ENCODE data around the gene ASTN1.

ASTN1 gene

GRCh38 chr1:176826265-176826664 is 338.2 kb downstream of the ASTN1 start:
- Histone ChIP-seq H3K9me3 (ENCODE audit: insufficient read depth, low read length) (no peaks in the 10 kb centered on the region), H3K27me3 (ENCODE audit: insufficient read depth, insufficient read length) (peaks cover 2% of the 10 kb centered on the region)

DNA sequence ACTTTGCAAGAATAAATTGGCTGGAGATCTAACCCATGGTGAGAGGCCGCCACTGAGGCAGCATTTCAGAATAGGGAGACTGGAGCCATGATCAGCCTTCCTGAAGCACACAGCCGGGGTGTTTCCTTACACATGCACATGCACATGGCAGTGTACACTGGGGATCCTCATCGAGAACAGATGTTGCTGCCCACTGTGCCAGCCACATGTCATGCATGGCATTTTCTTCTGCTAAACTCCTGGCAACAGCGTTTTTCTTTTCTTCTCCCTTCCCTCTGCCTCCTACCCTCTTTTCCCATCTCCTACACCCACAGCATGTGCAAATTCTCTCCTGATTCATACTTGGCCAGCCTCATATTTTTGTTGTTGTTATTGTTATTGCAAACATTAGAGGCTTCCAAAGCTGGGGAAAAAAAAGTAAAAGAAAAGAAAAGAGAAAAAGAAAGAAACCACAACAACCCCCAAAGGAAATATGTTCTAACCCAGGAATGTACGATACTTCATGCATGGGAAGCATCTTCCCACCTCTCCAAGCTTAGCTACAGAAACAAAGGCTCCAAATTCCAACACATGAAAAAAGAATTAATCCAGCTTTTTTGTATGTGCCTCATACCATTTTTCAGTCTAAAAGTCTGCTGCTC is 344.0 kb downstream of the ASTN1 start:
- Histone ChIP-seq H3K9me3 (ENCODE audit: insufficient read depth, low read length) (no peaks in the 10 kb centered on the region), H3K4me1 (ENCODE audit: insufficient read depth, insufficient read length) (no peaks in the 10 kb centered on the region), H3K27me3 (ENCODE audit: insufficient read depth, insufficient read length) (peaks cover 2% of the 10 kb centered on the region), H3K9ac (ENCODE audit: insufficient read length, low read depth) (no peak overlapping the region), H3K4me3 (ENCODE audit: insufficient read length, low read depth) (no peak overlapping the region), H3K36me3 (ENCODE audit: insufficient read depth, insufficient read length, low read length) (no peaks in the 10 kb centered on the region)
- no peak for DNase-seq (ENCODE audit: low read depth, low spot score)
- TF ChIP-seq ZNF274 (IDR thresholded peaks at IDR 0.05; ENCODE audit: low read depth, low read length) (no peak), SUZ12 (IDR thresholded peaks at IDR 0.05; ENCODE audit: extremely low read depth, insufficient read depth, insufficient read length) (no peak), YY1 (IDR thresholded peaks at IDR 0.05; ENCODE audit: insufficient read depth, insufficient read length) (no peak)

More at GRCh38 chr1:176826265-176826664, 338.2 kb downstream of the ASTN1 start:
- Histone ChIP-seq H3K9ac (ENCODE audit: insufficient read length, low read depth) (no peak overlapping the region), H3K36me3 (ENCODE audit: insufficient read depth, insufficient read length, low read length) (no peaks in the 10 kb centered on the region), H3K4me1 (ENCODE audit: insufficient read depth, insufficient read length) (no peaks in the 10 kb centered on the region), H3K4me3 (ENCODE audit: insufficient read length, low read depth) (no peak overlapping the region)
- TF ChIP-seq SUZ12 (IDR thresholded peaks at IDR 0.05; ENCODE audit: extremely low read depth, insufficient read depth, insufficient read length) (no peak), ZNF274 (IDR thresholded peaks at IDR 0.05; ENCODE audit: low read depth, low read length) (no peak), YY1 (IDR thresholded peaks at IDR 0.05; ENCODE audit: insufficient read depth, insufficient read length) (no peak)
- no peak for DNase-seq (ENCODE audit: low read depth, low spot score)

GRCh38 chr1:176816232-176816631 is 348.3 kb downstream of the ASTN1 start:
- no peak for DNase-seq (ENCODE audit: low read depth, low spot score)
- Histone ChIP-seq H3K4me1 (ENCODE audit: insufficient read depth, insufficient read length) (no peaks in the 10 kb centered on the region), H3K9ac (ENCODE audit: insufficient read length, low read depth) (no peak overlapping the region), H3K36me3 (ENCODE audit: insufficient read depth, insufficient read length, low read length) (no peaks in the 10 kb centered on the region), H3K27me3 (ENCODE audit: insufficient read depth, insufficient read length) (no peaks in the 10 kb centered on the region), H3K9me3 (ENCODE audit: insufficient read depth, low read length) (no peaks in the 10 kb centered on the region), H3K4me3 (ENCODE audit: insufficient read length, low read depth) (no peak overlapping the region)
- no peak for TF ChIP-seq SUZ12 (IDR thresholded peaks at IDR 0.05; ENCODE audit: extremely low read depth, insufficient read depth, insufficient read length)
- no peak for TF ChIP-seq ZNF274 (IDR thresholded peaks at IDR 0.05; ENCODE audit: low read depth, low read length)
- no peak for TF ChIP-seq YY1 (IDR thresholded peaks at IDR 0.05; ENCODE audit: insufficient read depth, insufficient read length)

GRCh38 chr1:176815621-176816020 is 348.9 kb downstream of the ASTN1 start:
- Histone ChIP-seq H3K9me3 (ENCODE audit: insufficient read depth, low read length) (no peaks in the 10 kb centered on the region), H3K36me3 (ENCODE audit: insufficient read depth, insufficient read length, low read length) (no peaks in the 10 kb centered on the region), H3K4me3 (ENCODE audit: insufficient read length, low read depth) (no peak overlapping the region), H3K4me1 (ENCODE audit: insufficient read depth, insufficient read length) (no peaks in the 10 kb centered on the region), H3K27me3 (ENCODE audit: insufficient read depth, insufficient read length) (no peaks in the 10 kb centered on the region), H3K9ac (ENCODE audit: insufficient read length, low read depth) (no peak overlapping the region)
- no peak for TF ChIP-seq YY1 (IDR thresholded peaks at IDR 0.05; ENCODE audit: insufficient read depth, insufficient read length)
- TF ChIP-seq ZNF274 (IDR thresholded peaks at IDR 0.05; ENCODE audit: low read depth, low read length) = no peak
- no peak for TF ChIP-seq SUZ12 (IDR thresholded peaks at IDR 0.05; ENCODE audit: extremely low read depth, insufficient read depth, insufficient read length)
- no peak for DNase-seq (ENCODE audit: low read depth, low spot score)

DNA sequence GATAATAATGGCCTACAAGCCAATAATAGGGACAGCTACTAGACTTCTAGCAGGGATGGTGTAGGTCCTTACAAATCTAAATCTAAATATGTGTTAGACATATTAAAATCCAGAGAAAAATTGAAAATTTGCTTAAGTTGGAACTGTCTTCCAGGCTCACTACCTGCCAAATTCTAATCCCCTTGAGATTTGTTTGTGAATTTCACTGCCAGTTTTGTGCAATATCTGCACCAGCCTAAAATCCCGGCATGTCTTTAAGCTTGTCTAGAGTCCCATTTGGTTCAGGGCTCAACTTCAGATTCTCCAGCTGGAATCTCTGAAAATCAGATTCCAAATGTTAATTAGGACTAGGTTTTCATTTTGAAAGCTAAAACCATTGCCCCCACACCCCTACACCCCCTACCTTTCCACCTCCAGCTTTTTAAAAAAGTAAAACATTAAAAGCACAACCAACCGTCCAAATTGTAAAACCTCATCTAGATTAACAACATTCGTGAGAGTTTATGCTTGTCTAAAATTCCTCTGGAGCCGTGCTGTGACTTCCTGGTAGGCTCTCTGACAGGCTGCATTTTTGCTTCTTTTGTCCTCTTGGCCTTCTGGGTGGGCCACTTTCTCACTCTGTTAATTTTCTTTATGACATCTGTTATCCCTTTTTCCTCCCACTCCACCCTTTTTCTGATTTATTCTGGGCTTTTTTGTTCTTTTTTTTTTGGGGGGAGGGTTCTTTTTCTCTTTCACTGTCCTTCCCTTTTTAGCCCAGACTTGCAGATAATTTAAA is 352.8 kb downstream of the ASTN1 start:
- H3K9ac ChIP-seq (ENCODE audit: insufficient read length, low read depth) = no peak overlapping the region
- H3K4me3 ChIP-seq (ENCODE audit: insufficient read length, low read depth) = no peak overlapping the region
- no peaks in the 10 kb centered on the region for H3K9me3 ChIP-seq (ENCODE audit: insufficient read depth, low read length)
- no peaks in the 10 kb centered on the region for H3K36me3 ChIP-seq (ENCODE audit: insufficient read depth, insufficient read length, low read length)
- no peaks in the 10 kb centered on the region for H3K4me1 ChIP-seq (ENCODE audit: insufficient read depth, insufficient read length)
- no peaks in the 10 kb centered on the region for H3K27me3 ChIP-seq (ENCODE audit: insufficient read depth, insufficient read length)
- DNase-seq (ENCODE audit: low read depth, low spot score) = no peak
- no peak for TF ChIP-seq ZNF274 (IDR thresholded peaks at IDR 0.05; ENCODE audit: low read depth, low read length)
- no peak for TF ChIP-seq YY1 (IDR thresholded peaks at IDR 0.05; ENCODE audit: insufficient read depth, insufficient read length)
- TF ChIP-seq SUZ12 (IDR thresholded peaks at IDR 0.05; ENCODE audit: extremely low read depth, insufficient read depth, insufficient read length) = no peak

GRCh38 chr1:176809292-176809691 is 355.2 kb downstream of the ASTN1 start:
- Histone ChIP-seq H3K9ac (ENCODE audit: insufficient read length, low read depth) (no peak overlapping the region), H3K4me3 (ENCODE audit: insufficient read length, low read depth) (no peak overlapping the region), H3K27me3 (ENCODE audit: insufficient read depth, insufficient read length) (no peaks in the 10 kb centered on the region), H3K36me3 (ENCODE audit: insufficient read depth, insufficient read length, low read length) (no peaks in the 10 kb centered on the region), H3K9me3 (ENCODE audit: insufficient read depth, low read length) (no peaks in the 10 kb centered on the region), H3K4me1 (ENCODE audit: insufficient read depth, insufficient read length) (no peaks in the 10 kb centered on the region)
- DNase-seq (ENCODE audit: low read depth, low spot score) = no peak
- TF ChIP-seq YY1 (IDR thresholded peaks at IDR 0.05; ENCODE audit: insufficient read depth, insufficient read length) = no peak
- no peak for TF ChIP-seq ZNF274 (IDR thresholded peaks at IDR 0.05; ENCODE audit: low read depth, low read length)
- TF ChIP-seq SUZ12 (IDR thresholded peaks at IDR 0.05; ENCODE audit: extremely low read depth, insufficient read depth, insufficient read length) = no peak

All from NT2/D1 (cell line).